Left hindlimb (tissue), 1 donor: ENCODE results near the gene GRIN3B.
A peak's percentile ranks its signal among the peaks of the same experiment; 100 is the strongest.
"Not testable (repeated sequence)": the region's sequence is repeated elsewhere in the genome, so short reads cannot be mapped to it uniquely, and the experiment has no call there.

Source experiments
- DNase-seq: peaks from one replicate; pipeline ENCODE4 v3.0.0-alpha.2; 2018

GRIN3B gene

DNA sequence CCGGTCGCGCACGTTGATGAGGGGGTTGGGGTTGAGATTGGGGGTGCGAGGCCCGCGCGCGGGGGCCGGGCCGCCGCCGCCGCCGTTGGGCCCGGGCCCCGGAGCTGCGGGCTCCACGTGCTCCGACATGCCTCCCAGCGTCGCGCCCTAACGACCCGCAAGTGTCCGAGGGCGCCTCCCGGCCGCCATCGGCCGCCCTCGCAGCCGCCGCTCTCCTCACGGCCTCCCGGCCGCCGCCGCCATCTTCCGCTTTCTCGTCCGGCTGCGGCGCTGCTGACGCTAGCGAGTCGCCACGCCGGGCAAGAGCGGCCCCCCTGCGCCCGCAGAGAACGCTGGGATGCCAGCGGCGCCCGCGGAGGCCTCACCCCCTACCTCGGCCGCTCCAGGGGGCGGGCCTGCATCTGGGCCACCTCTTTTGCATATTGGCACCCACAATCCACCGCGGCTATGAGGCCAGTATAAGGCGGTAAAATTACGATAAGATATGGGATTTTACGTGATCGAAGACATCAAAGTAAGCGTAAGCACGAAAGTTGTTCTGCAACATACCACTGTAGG is 20.7 kb downstream of the GRIN3B start, which contains the start of gene TMEM259:
Gene TMEM259 (minus strand): TSS at position 256 of the 558 bp plus-strand sequence. CDS start 127 bp downstream, at position 129.
- peak; percentile 98 for DNase-seq

DNA sequence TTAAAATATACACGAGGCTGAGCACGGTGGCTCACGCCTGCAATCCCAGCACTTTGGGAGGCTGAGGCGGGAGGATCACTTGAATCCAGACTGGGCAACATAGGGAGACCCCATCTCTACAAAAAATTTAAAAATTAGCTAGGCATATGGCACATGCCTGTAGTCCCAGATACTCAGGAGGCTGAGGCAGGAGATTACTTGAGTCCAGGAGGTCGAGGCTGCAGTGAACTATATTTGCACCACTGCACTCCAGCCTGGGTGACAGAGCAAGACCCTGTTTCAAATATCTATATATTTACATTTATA is 23.6 kb downstream of the GRIN3B start:
- not testable (repeated sequence) for DNase-seq

- DNase-seq = not testable (repeated sequence)
Measured at GRCh38 chr19:1025080-1025479, 24.9 kb downstream of the GRIN3B start.

DNA sequence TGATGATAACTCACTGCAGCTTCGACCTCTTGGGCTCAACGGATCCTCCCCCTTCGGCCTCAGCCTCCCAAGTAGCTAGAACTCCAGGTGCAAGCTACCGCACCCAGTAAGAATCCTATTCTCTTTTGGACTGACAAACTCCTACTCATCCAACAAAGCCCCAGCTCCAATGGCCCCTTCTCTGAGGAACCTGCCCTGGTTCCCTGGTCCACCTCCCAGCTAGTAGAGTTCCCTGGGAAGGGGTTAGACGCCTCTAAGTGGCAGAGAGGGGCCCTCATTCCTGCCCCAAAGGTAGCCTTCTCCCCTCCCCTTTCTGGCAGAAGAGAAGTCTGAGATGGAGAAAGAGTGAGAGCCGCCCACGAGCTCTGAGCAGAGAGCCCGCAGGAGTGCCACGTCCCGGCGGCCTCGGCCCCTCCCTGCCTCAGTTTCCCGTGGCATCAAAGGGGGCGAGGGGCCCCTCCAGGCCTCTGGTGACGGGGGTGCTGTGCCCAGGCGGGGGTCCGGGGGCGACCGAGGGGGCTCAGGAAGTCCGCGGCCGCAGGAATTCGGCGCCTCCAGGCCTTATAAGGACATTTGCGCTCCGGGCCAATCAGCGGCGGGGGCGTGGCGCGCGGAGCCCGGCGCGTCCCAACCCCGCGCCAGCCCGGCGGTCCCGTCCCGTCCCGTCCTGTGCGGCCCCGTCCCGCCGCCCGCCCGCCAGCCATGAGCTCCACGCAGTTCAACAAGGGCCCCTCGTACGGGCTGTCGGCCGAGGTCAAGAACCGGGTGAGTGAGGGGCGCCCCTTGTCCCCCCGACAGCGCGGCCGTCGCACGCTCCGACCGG is 26.0 kb downstream of the GRIN3B start, which contains the start of gene CNN2:
Gene CNN2 (plus strand): TSS at position 649 of the 823 bp plus-strand sequence. CDS start 54 bp downstream, at position 703.
- DNase-seq = peak; percentile 90

DNA sequence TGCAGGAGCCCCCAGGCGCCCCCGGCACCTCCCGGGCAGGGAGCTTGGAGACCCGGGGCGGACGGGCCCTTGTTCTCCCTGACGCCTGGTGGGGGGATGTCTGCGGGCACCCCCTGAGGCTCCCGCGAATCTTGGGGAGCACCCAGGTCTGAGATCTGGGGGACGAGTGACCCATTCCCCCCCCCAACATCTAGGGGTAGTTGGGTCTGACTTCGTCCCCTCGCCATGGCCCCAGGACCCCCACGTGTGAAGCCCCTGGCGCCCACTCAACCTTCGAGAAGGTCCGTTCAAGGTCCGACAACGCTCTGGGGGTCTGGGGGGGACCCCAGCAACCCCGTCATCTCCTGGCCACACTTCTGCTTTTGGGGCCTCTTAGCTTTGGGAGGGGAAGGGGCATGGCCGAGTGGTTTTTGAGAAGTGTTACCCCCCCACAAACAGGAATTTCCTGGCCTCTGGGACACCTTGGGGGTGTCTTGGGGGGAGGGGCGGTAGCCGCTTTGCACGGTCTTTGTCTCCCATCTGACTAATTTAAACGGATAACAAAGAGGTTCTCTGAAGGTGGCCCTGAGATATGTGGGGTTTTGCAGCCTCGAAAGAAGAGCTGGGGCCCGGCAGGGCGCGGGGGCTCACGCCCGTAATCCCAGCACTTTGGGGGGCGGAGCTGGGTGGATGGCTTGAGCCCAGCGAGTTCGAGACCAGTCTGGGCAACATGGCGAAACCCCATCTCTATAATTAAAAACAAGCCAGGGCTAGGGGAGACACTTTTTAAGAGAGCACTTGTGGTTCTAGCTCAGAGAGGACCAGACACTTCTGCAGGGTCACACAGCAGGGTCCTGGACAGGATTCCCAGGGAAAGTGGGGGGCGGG is 26.8 kb downstream of the GRIN3B start:
- peak; percentile 67 for DNase-seq

DNA sequence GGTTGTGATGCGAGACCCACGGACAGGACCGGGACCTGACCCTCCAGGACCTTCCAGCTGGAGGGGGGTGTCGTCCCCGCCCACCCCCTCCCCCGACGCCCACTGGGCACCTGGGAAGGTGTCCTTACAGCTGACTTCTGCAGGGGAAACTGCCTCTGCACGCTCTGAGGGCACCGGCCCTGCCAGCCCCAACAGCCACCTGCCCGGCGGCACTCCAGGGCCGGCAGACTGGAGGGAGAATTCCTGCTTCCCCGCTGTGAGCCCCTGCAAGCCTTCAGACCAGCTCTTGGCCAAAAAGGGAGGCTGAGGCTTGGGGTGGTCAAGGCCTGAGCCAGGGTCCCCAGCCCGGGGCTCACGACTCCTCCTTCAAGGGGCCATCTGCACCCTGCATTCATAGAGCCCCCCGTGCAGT is 27.4 kb downstream of the GRIN3B start:
- DNase-seq = peak; percentile 49

GRCh38 chr19:1028062-1028926 is 28.1 kb downstream of the GRIN3B start:
- peak; percentile 92 for DNase-seq

- no peak for DNase-seq
Measured at GRCh38 chr19:1032264-1032867, 32.1 kb downstream of the GRIN3B start.

GRCh38 chr19:1035998-1036621 is 35.9 kb downstream of the GRIN3B start:
- DNase-seq = no peak

DNA sequence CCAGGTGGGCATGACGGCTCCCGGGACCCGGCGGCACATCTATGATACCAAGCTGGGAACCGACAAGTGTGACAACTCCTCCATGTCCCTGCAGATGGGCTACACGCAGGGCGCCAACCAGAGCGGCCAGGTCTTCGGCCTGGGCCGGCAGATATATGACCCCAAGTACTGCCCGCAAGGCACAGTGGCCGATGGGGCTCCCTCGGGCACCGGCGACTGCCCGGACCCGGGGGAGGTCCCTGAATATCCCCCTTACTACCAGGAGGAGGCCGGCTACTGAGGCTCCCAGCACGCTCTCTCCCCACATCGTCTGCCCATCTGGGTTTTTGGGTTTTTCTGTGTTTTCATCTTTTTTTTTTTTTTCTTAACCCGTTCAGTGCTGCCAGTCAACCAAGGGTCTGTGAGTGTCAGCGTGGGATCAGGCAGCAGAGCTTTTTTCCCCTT is 37.4 kb downstream of the GRIN3B start:
- no peak for DNase-seq

GRCh38 chr19:1038978-1039645 is 38.9 kb downstream of the GRIN3B start:
- no peak for DNase-seq

DNA sequence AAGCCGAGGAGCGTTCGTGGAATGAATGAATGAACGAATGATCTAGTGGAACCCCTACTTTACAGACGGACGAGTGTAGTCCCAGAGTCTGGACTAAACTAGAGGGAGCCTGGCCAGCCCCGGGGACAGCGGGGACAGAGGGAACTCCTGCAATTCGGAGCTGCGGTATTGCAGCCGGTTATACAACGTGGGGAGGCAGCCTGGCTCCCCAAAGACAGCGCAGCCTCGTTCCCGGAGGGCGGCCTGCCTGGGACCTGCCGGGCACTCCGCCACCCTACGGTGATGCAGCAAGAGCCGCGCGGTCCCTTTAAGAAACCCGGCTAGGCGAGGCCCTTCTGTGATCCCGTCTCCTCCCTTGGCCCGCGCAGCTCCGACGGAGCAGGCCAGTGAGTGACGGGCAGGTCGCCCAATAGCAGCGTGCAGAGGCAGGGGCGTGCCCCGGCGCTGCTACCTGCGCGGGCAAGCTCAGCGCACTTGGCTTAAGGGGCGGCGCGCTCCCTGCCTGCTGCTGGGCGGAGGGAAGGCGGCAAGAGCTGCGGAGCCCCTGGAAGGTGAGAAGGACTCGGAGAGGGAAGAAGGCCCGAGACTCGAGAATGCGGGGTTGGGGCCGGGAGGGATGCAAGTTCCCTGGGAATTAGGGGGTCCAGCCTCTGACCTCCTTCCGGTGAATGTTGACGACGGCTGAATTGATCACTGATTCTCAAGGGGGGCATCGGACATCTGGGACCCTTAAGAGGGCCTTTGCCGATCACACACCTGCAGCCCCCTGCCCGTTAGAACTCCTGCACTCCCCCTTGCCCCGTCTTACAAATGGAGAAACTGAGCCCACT is 39.6 kb downstream of the GRIN3B start, which contains the start of gene ABCA7:
Gene ABCA7 (plus strand): TSS at position 462 of the 830 bp plus-strand sequence. CDS start 1,255 bp downstream, outside the sequence.
- DNase-seq = peak; percentile 95

- peak; percentile 83 for DNase-seq
Measured at GRCh38 chr19:1040476-1041271, 40.5 kb downstream of the GRIN3B start.

- DNase-seq = no peak
Measured at GRCh38 chr19:1041272-1041834, 41.1 kb downstream of the GRIN3B start.

- DNase-seq = no peak
Measured at GRCh38 chr19:1041835-1042685, 41.8 kb downstream of the GRIN3B start.

- DNase-seq = no peak
Measured at GRCh38 chr19:1042689-1043511, 42.7 kb downstream of the GRIN3B start.

- no peak for DNase-seq
Measured at GRCh38 chr19:1045247-1045603, 45.0 kb downstream of the GRIN3B start.
